GM19238 (cell line): ENCODE measurements around the gene TLN1.

ENCODE experiments used
- DNase-seq: peaks from one replicate; pipeline ENCODE4 v3.0.0; 2011; ENCODE audit warnings: low spot score; ENCODE audit not compliant: insufficient read length

Gene TLN1

GRCh38 chr9:35756275-35757225 lies 24.6 kb upstream of the TLN1 start:
- DNase-seq, result peak; percentile 40

- no peak for DNase-seq
Observed at GRCh38 chr9:35755071-35755470, 23.1 kb upstream of the TLN1 start.

- DNase-seq, result no peak
Observed at GRCh38 chr9:35754264-35754663, 22.3 kb upstream of the TLN1 start, which contains the start of gene MSMP. MSMP (minus strand) TSS chr9:35754276; CDS start chr9:35754129, 147 bp downstream.

- DNase-seq, result no peak
Observed at GRCh38 chr9:35753466-35753865, 21.5 kb upstream of the TLN1 start.

- DNase-seq, result no peak
Observed at GRCh38 chr9:35750256-35750531, 18.2 kb upstream of the TLN1 start.

GRCh38 chr9:35749515-35750255 lies 17.7 kb upstream of the TLN1 start:
- no peak for DNase-seq

- DNase-seq, result peak; percentile 71
Observed at GRCh38 chr9:35748858-35749514, 17.0 kb upstream of the TLN1 start, which contains the start of the genes GBA2 and RGP1. GBA2 (minus strand) TSS chr9:35749228; CDS start chr9:35748704, 524 bp downstream. RGP1 (plus strand) TSS chr9:35749287; CDS start chr9:35749756, 469 bp downstream.

GRCh38 chr9:35748242-35748857 lies 16.4 kb upstream of the TLN1 start:
- no peak for DNase-seq

GRCh38 chr9:35746583-35746982 lies 14.6 kb upstream of the TLN1 start:
- no peak for DNase-seq

- no peak for DNase-seq
Observed at GRCh38 chr9:35745569-35745968, 13.6 kb upstream of the TLN1 start.

- no peak for DNase-seq
Observed at GRCh38 chr9:35743880-35744518, 12.0 kb upstream of the TLN1 start.

GRCh38 chr9:35743452-35743851 lies 11.5 kb upstream of the TLN1 start:
- DNase-seq, result no peak

- no peak for DNase-seq
Observed at GRCh38 chr9:35741740-35742139, 9.7 kb upstream of the TLN1 start.

GRCh38 chr9:35740243-35740642 lies 8.2 kb upstream of the TLN1 start:
- DNase-seq, result no peak

- no peak for DNase-seq
Observed at GRCh38 chr9:35738924-35739323, 6.9 kb upstream of the TLN1 start.

GRCh38 chr9:35738186-35738585 lies 6.2 kb upstream of the TLN1 start:
- no peak for DNase-seq

- DNase-seq, result no peak
Observed at GRCh38 chr9:35737143-35737542, 5.1 kb upstream of the TLN1 start.

GRCh38 chr9:35736201-35736633 lies 4.2 kb upstream of the TLN1 start:
- peak; percentile 63 for DNase-seq

GRCh38 chr9:35734096-35734495 lies 2.1 kb upstream of the TLN1 start:
- no peak for DNase-seq

GRCh38 chr9:35732800-35733541 lies 976 bp upstream of the TLN1 start:
- no peak for DNase-seq
